Adipose tissue (tissue), 3 donors: ENCODE measurements around the gene SCARB1. TPM values are rescaled to one million over a fixed set of nuclear protein-coding genes. Genes with fewer than 3 reads are reported as not detected.

Experiments used
- H3K27ac ChIP-seq: one replicate; pipeline ENCODE4 v1.5.1; 2013; ENCODE audit warnings: low read depth, low read length
- whole genome bisulfite sequencing, 3 donors: extraction: QIAGEN DNeasy Blood & Tissue Kit; methylation state at CpG; one replicate each; pipeline ENCODE4 v1.1.7; 2013; 5-methylcytosine and 5-hydroxymethylcytosine counted together
- polyA plus RNA-seq, 3 donors: library from polyadenylated mRNA; stranded (reverse); fragments of 200-250 nt; gene quantifications; one replicate each; pipeline ENCODE4 v1.2.3, GENCODE V29; 2013
- donor health status: healthy with polysubstance abuse.
- donor health status: Bipolar disorder and iron deficiency.
- donor health status: healthy.

SCARB1 gene
- polyA plus RNA-seq, 3 donors, result 10.1 to 54.9 (median 22.7) TPM

DNA sequence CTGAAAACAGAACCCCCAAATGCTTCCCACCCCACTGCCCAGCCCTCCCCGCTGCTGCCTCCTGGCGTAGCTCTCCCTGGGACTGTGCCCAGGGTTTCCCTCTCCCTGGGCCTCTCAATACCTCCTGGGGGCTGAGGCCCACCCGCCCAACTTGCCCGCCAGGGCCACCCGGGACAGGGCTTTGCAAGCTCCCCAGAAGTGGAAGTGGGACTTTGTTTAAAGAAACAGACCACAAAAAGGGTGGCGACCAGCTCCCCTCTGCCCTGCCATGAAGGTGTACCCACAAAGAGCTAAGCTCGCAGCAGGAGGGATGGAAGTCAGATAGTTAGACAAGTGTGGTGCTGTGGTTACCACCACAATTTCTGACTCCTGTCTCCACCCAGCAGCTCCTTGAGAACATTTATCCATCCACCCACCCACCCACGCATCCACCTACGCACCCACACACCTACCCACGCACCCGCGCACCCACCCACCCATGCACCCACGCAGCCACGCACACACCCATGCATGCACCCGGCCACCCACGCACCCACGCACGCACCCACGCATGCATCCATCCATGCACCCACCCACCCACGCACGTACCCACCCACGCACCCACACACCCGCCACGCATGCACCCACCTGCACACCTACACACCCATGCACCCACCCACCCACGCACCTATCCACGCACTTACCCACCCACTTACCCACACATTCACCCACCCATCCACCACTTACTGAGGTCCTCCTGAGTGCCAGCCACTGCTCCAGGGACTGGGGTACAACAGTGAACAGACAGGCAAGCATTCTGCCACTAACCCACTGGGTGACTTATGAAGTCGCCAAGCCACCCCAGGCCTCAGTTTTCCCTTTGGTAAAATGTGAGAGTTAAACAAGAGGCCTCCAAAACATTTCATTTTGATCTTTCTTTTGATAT, 127.3 kb downstream of the SCARB1 start:
- WGBS, 3 donors, result 81 to 87% (median 83%) methylated on average over 24 to 27 of the region's 27 CpGs
- H3K27ac ChIP-seq, result no peak overlapping the region

DNA sequence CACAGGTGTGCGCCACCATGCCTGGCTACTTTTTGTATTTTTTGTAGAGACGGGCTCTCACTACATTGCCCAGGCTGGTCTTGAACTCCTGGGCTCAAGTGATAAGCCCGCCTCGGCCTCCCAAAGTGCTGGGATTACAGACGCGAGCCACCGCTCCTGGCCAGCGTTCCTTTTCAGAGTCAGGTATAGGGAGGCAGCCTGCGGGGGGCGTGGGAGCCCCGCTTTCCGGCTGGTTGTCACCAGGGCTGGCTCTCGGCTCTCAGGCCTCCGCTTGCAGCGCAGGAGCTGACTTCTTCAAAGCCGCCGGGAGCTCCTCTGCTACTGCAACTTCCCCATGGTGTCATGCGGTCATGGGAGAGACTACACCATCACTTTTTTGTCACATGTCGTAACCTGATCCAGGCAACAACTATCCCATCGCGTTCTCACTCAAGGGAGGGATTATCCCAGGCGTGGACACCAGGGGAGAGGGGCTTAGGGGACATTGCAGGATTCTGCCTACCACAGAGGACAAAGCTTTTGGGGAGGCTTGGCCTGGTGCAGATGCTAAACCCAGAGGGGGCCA, 129.4 kb downstream of the SCARB1 start:
- no peak overlapping the region for H3K27ac ChIP-seq

DNA sequence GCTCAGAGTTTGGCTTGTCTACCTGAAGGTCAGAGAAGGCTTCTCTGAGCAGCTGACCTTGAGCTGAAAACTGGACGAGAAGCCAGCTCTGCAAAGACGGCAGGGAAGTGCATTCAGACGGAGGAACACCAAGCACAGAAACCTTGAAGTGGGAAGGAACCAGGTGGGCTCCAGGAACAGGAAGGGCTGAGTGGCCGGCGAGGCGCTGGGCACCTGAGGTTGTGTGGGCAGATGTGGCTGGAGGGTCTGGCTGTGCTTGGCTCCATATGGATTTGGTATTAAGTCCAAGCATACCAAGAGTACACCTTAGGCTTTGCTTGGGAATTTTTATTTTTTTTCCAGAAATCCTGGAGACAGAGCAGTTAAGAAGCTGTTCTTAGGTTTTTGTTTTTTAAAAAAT, 130.6 kb downstream of the SCARB1 start:
- 43 to 65% (median 64%) methylated on average over 6 of the region's 6 CpGs for WGBS, 3 donors
- no peak overlapping the region for H3K27ac ChIP-seq

More for the DNA sequence above, 129.4 kb downstream of the SCARB1 start:
- 70 to 86% (median 77%) methylated on average over 22 of the region's 22 CpGs for WGBS, 3 donors

DNA sequence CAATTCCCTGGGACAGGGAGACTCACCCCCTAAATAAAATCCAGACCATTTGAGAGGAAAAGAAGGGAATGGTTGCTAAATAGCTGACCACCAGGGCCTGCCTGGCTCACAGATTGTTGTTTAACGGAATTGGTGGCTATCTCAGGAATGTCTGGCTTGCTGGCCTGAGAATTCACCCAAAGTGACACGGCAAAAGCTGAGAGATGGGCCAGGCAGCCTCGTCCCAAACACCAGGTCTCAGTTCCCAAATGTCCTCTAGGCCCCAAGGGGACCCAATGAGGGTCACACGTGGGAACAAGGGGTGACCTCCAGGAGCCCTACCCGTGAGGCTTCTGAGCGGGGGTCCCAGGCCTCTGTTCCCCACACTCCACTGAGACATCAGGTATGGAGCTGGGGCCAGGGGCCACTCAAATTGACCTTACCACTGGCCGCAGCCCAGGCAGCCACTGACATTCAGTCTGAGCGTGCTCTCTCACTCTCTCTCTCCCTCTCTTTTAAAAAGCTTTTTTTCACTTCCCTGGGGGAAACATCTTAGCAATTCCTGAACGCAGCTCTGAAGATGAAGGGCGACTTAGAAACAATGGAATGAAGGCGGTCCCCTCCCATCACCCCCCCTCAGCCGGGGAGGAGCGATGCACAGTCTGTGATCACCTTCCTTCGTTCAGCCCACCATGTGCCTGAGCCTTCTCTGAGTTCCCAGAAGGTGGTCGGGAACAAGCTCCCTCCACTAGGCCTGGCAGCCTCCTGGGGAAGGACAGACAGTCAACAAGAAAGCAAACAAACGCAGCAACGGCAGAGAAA, 131.2 kb downstream of the SCARB1 start:
- WGBS, 3 donors, result 61 to 79% (median 74%) methylated on average over 17 of the region's 17 CpGs
- no peak overlapping the region for H3K27ac ChIP-seq

DNA sequence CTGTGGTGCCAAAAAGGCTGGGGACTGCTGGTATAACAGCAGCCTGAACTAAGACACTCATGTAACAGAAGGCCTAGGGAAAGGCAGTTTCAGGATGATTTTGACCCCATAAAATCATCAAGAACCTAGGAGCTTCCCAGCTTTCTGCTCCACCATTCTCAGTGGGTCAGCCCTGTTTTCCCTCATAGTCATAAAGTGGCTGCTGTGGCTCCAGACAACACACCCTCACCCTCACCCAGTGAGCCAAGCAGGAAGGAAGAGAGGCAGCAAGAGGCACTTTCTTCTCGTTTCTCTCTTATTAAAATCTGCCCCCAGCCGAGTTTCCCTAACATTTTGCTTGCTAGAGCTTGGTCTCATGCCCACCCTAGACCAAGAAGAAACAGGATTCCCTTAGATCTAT, 131.8 kb downstream of the SCARB1 start:
- WGBS, 3 donors, result 74 to 97% (median 80%) methylated on average over 2 of the region's 2 CpGs
- H3K27ac ChIP-seq, result no peak overlapping the region

DNA sequence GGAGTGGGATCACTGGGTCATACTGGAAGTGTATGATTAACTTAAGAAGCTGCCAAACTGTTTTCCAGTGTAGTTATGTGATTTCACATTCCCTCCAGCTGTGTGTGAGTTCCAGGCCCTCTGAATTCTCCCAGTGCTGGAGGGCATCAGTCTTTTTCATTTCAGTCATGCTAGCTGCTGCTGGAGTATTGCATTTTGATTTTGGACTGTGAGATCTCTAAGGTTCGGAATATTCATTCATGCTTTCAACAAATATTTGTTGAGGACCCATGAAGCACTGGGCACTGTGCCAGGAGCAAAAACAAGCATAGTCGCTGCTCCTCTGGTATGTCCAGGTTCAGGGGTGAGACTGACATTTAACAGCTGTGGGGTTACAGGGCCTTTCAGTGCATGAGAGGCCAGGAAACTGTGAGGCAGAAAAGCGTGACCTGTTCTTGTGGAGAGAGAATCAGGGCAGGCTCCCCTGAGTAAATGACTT, 133.2 kb downstream of the SCARB1 start:
- 45 to 68% (median 67%) methylated on average over 3 of the region's 3 CpGs for WGBS, 3 donors
- no peak overlapping the region for H3K27ac ChIP-seq

DNA sequence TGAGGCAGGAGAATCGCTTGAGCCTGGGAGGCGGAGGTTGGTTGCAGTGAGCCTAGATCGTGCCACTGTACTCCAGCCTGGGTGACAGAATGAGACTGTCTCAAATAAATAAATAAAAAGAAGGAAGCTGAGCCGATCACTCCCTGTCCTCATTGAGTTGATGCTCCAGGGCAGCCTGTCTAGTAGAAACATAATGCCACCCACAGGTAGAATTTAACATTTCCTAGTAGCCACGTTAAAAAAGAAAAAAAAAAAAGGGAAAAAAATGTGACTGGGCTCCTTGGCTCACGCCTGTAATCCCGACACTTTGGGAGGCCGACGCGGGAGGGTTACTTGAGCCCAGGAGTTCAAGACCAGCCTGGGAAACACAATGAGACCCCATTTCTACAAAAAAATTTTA, 135.7 kb downstream of the SCARB1 start:
- no peak overlapping the region for H3K27ac ChIP-seq
- 68 to 81% (median 71%) methylated on average over 10 of the region's 10 CpGs for WGBS, 3 donors

DNA sequence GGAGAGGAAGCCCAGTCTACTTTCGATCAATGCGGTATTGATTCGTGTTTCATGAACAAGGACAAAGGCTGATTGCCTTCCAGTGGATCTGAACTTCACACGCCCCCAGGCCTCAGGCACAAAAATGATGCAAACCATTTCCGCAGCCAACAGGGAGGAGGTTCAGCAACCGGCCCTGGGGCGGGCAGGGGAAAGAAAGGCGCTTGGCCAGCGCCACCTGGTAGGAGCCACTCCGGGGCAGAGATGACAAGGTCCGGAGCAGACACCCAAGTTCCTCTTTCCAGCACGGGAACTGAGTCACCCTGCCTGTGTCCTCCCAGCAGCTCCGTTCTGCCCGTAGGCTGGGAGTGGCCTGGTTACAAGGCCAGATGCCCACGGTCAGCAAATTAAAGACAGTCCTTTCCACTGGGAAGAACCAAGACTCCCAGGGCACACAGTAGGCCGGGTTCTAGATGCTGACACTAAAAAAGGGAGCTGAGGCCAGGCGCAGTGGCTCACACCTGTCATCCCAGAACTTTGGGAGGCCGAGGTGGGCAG, 136.3 kb downstream of the SCARB1 start:
- WGBS, 3 donors, result 27 to 28% (median 28%) methylated on average over 18 of the region's 18 CpGs
- H3K27ac ChIP-seq, result peak overlapping the region; percentile 62

Other genes starting within 250 kb of the SCARB1 start
- 1,000 to 10,000 TPM in 1 of 3 donors, 100 to 1,000 TPM in 2; 659 to 1,386 (median 902) TPM for gene UBC, start 50.8 kb upstream of the SCARB1 start, polyA plus RNA-seq
- 10 to 100 TPM in 1 of 3 donors, 1 to 10 TPM in 2; 7.8 to 15.1 (median 9.6) TPM for gene DHX37, start 125.3 kb upstream of the SCARB1 start, polyA plus RNA-seq
- 1 to 10 TPM; 1.5 to 3.5 (median 2.7) TPM for gene BRI3BP, start 129.8 kb upstream of the SCARB1 start, polyA plus RNA-seq
- gene AACS, start 201.6 kb upstream of the SCARB1 start, polyA plus RNA-seq, result 10 to 100 TPM; 32.8 to 79.0 (median 35.0) TPM